Neuronal stem cell (in vitro differentiated cells): Measurements from ENCODE around the gene LOXL1.
A peak's percentile ranks its signal among the peaks of the same experiment; 100 is the strongest.

Experiments
- DNase-seq: peaks from one replicate; pipeline ENCODE4 v3.0.0-alpha.2; 2013; ENCODE audit warnings: low spot score
- H2AFZ ChIP-seq: one replicate; pipeline ENCODE4 v1.6.1; 2013; ENCODE audit warnings: mild to moderate bottlenecking, low read length, inconsistent platforms
- H2AK5ac ChIP-seq: 2 replicates; pipeline ENCODE4 v1.6.1; 2013; ENCODE audit warnings: low read depth, mild to moderate bottlenecking, inconsistent platforms, low read length, moderate library complexity, mixed read lengths
- H2BK120ac ChIP-seq: 2 replicates; pipeline ENCODE4 v1.6.1; 2013; ENCODE audit warnings: low read depth, mild to moderate bottlenecking, inconsistent platforms, low read length, moderate library complexity, mixed read lengths
- H2BK12ac ChIP-seq: one replicate; pipeline ENCODE4 v1.6.1; 2013; ENCODE audit warnings: low read length, inconsistent platforms
- H2BK15ac ChIP-seq: 2 replicates; pipeline ENCODE4 v1.6.1; 2013; ENCODE audit warnings: mild to moderate bottlenecking, low read length, inconsistent platforms, mixed read lengths
- H2BK5ac ChIP-seq: one replicate; pipeline ENCODE4 v1.6.1; 2013; ENCODE audit warnings: inconsistent platforms, mild to moderate bottlenecking, low read length, moderate library complexity
- H3K14ac ChIP-seq: one replicate; pipeline ENCODE4 v1.6.1; 2013; ENCODE audit warnings: low read length, inconsistent platforms
- H3K18ac ChIP-seq: 2 replicates; pipeline ENCODE4 v1.6.1; 2013; ENCODE audit warnings: low read length, inconsistent platforms
- H3K23ac ChIP-seq: 2 replicates; pipeline ENCODE4 v1.6.1; 2013; ENCODE audit warnings: low read depth, mild to moderate bottlenecking, mixed read lengths, low read length, inconsistent platforms; ENCODE audit not compliant: poor library complexity
- H3K27ac ChIP-seq: replicated peaks from 3 replicates; pipeline ENCODE4 v1.5.1; 2013; ENCODE audit warnings: low read length, inconsistent platforms
- H3K27me3 ChIP-seq, 3 experiments: 2 replicates each; pipeline ENCODE4 v1.6.1; 2013; ENCODE audit warnings: low read length in 3 of 3, mild to moderate bottlenecking in 2 of 3, inconsistent platforms in 1 of 3, low read depth in 1 of 3, mixed read lengths in 1 of 3, moderate library complexity in 1 of 3; ENCODE audit not compliant: control insufficient read depth in 3 of 3, insufficient read depth in 3 of 3
- H3K36me3 ChIP-seq, 2 donors: replicated peaks in 1 of 2; 2 replicates each; pipeline ENCODE4 v1.6.1; 2013; ENCODE audit warnings: low read length in 2 of 2; ENCODE audit not compliant: control insufficient read depth in 2 of 2, insufficient read depth in 2 of 2
- H3K4ac ChIP-seq: 2 replicates; pipeline ENCODE4 v1.6.1; 2013; ENCODE audit warnings: inconsistent platforms, mild to moderate bottlenecking, low read length, moderate library complexity
- H3K4me1 ChIP-seq, 2 donors: 1 replicate in 1 of 2; 2 replicates in 1 of 2; pipeline ENCODE4 v1.6.1; 2013; ENCODE audit warnings: low read length in 2 of 2, low read depth in 1 of 2; ENCODE audit not compliant: control insufficient read depth in 2 of 2, insufficient read depth in 1 of 2
- H3K4me2 ChIP-seq: one replicate; pipeline ENCODE4 v1.6.1; 2013; ENCODE audit warnings: mild to moderate bottlenecking, low read length, inconsistent platforms; ENCODE audit not compliant: insufficient read depth, poor library complexity, severe bottlenecking
- H3K4me3 ChIP-seq, 2 donors: 2 replicates each; pipeline ENCODE4 v1.5.1; 2013; ENCODE audit warnings: low read length in 2 of 2, mild to moderate bottlenecking in 2 of 2, inconsistent platforms in 1 of 2, moderate library complexity in 1 of 2
- H3K79me1 ChIP-seq: one replicate; pipeline ENCODE4 v1.6.1; 2013; ENCODE audit warnings: low read depth, mild to moderate bottlenecking, inconsistent platforms, low read length, moderate library complexity
- H3K9ac ChIP-seq: one replicate; pipeline ENCODE4 v1.6.1; 2013; ENCODE audit warnings: mild to moderate bottlenecking, low read depth, low read length, inconsistent platforms; ENCODE audit not compliant: poor library complexity
- H3K9me3 ChIP-seq, 2 donors: replicated peaks in 1 of 2; 2 replicates each; pipeline versions ENCODE3 to v1.6.1; 2013; ENCODE audit warnings: low read length in 2 of 2, mild to moderate bottlenecking in 2 of 2, inconsistent platforms in 1 of 2, low read depth in 1 of 2, mixed read lengths in 1 of 2, moderate library complexity in 1 of 2; ENCODE audit not compliant: control insufficient read depth in 2 of 2, insufficient read depth in 1 of 2
- H4K8ac ChIP-seq: one replicate; pipeline ENCODE4 v1.6.1; 2013; ENCODE audit warnings: low read depth, mild to moderate bottlenecking, inconsistent platforms, low read length, moderate library complexity
- H4K91ac ChIP-seq: one replicate; pipeline ENCODE4 v1.6.1; 2013; ENCODE audit warnings: low read length, low read depth, mild to moderate bottlenecking, inconsistent platforms; ENCODE audit not compliant: poor library complexity
- WGBS, 2 donors: extraction: QIAGEN DNeasy Blood & Tissue Kit; methylation state at CpG; one replicate each; pipeline ENCODE4 v1.1.7; 2013; ENCODE audit warnings: missing lambda C conversion rate in 2 of 2, mixed read lengths in 1 of 2; ENCODE audit not compliant: insufficient read length in 2 of 2, insufficient replicate concordance in 1 of 2; ENCODE audit errors: extremely low coverage in 2 of 2; 5-methylcytosine and 5-hydroxymethylcytosine counted together

LOXL1 gene

GRCh38 chr15:73887481-73887880, 38.8 kb upstream of the LOXL1 start:
- Histone ChIP-seq H3K4me3 (no peak overlapping the region), H3K27ac (no peak overlapping the region), H2BK5ac (no peak overlapping the region), H3K18ac (peak overlapping the region; percentile 15), H3K4me2 (no peak overlapping the region), H2AFZ (no peak overlapping the region), H3K9me3 (peaks cover 0 to 8% of the 10 kb centered on the region in 2 donors), H2BK15ac (no peak overlapping the region), H3K36me3 (no peaks in the 10 kb centered on the region), H2AK5ac (no peak overlapping the region), H4K91ac (no peak overlapping the region), H3K4me1 (no peaks in the 10 kb centered on the region), H2BK12ac (no peak overlapping the region), H3K23ac (no peak overlapping the region), H2BK120ac (no peak overlapping the region), H4K8ac (no peak overlapping the region), H3K4ac (no peak overlapping the region), H3K27me3 (peaks cover 0 to 32% (median 0%) of the 10 kb centered on the region in 3 experiments), H3K79me1 (no peaks in the 10 kb centered on the region), H3K14ac (no peak overlapping the region), H3K9ac (no peak overlapping the region)
- DNase-seq = no peak
- no CpG with 5 or more reads among the region's 7 CpGs for WGBS, 2 donors

GRCh38 chr15:73888224-73889041, 37.8 kb upstream of the LOXL1 start:
- H3K9ac ChIP-seq = peak overlapping the region; percentile 60
- no peak overlapping the region for H2AFZ ChIP-seq
- H3K27ac ChIP-seq = no peak overlapping the region
- WGBS, 2 donors = no CpG with 5 or more reads among the region's 10 CpGs
- no peak overlapping the region for H2BK5ac ChIP-seq
- no peak overlapping the region for H3K23ac ChIP-seq
- H3K9me3 ChIP-seq = peaks cover 0 to 11% of the 10 kb centered on the region in 2 donors
- no peak for DNase-seq
- peaks cover 0 to 27% (median 0%) of the 10 kb centered on the region in 3 experiments for H3K27me3 ChIP-seq
- H2BK15ac ChIP-seq = no peak overlapping the region
- peak overlapping the region in 1 of 2 donors; percentile 16 for H3K4me3 ChIP-seq
- H4K8ac ChIP-seq = no peak overlapping the region
- peak overlapping the region; percentile 50 for H3K14ac ChIP-seq
- H3K79me1 ChIP-seq = no peaks in the 10 kb centered on the region
- no peak overlapping the region for H3K4me2 ChIP-seq
- H3K4ac ChIP-seq = no peak overlapping the region
- no peak overlapping the region for H2BK120ac ChIP-seq
- H4K91ac ChIP-seq = no peak overlapping the region
- H3K4me1 ChIP-seq = no peaks in the 10 kb centered on the region
- no peaks in the 10 kb centered on the region for H3K36me3 ChIP-seq
- no peak overlapping the region for H2BK12ac ChIP-seq
- H3K18ac ChIP-seq = no peak overlapping the region
- no peak overlapping the region for H2AK5ac ChIP-seq

DNA sequence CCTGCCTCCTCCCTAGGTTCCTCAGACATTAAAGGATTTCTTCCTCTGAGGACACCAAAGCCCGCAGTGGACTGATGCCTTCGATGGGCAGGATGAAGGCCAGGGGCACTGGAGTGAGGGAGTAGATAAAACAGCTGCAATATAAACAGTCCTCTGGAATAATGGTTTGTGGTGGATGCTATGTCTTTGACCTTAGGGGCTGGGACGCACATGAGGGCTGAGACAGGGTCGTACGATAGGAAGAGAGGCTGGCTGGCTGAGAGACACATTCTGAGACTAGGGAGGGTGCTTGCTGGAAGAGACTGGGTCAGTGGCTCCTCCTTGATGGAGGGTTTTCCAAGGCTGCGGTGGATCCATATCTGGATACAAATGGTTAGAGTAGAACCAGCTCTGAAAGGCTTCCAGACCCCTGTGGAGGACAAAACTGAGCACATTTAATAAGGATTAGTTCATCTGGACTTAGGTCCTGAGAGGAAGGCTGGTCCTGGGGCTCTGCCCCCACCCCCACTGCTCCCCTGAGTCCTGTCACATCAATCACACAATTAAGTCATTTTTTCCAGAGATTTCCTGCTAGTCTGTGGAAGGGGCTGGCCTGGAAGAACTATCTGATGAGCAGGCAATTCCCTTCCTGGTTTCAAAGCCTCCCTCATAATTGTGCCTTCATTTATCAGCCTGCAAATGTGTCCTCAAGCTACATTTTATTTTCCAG, 37.1 kb upstream of the LOXL1 start:
- DNase-seq = no peak
- no CpG with 5 or more reads among the region's 6 CpGs for WGBS, 2 donors
- Histone ChIP-seq H2BK12ac (no peak overlapping the region), H3K14ac (no peak overlapping the region), H2BK15ac (no peak overlapping the region), H3K23ac (no peak overlapping the region), H3K18ac (no peak overlapping the region), H2AFZ (no peak overlapping the region), H2AK5ac (no peak overlapping the region), H3K9ac (no peak overlapping the region), H3K4me3 (no peak overlapping the region), H3K36me3 (no peaks in the 10 kb centered on the region), H3K4ac (no peak overlapping the region), H3K9me3 (peaks cover 0 to 11% of the 10 kb centered on the region in 2 donors), H3K79me1 (no peaks in the 10 kb centered on the region), H4K8ac (no peak overlapping the region), H4K91ac (no peak overlapping the region), H3K4me1 (peaks cover 0 to 2% of the 10 kb centered on the region in 2 donors), H2BK120ac (no peak overlapping the region), H2BK5ac (no peak overlapping the region), H3K27ac (no peak overlapping the region), H3K27me3 (peaks cover 0 to 19% (median 0%) of the 10 kb centered on the region in 3 experiments), H3K4me2 (no peak overlapping the region)

GRCh38 chr15:73889762-73890124, 36.5 kb upstream of the LOXL1 start:
- H2BK120ac ChIP-seq = no peak overlapping the region
- H2BK15ac ChIP-seq = no peak overlapping the region
- no peaks in the 10 kb centered on the region for H3K36me3 ChIP-seq
- no peak for DNase-seq
- H3K27ac ChIP-seq = no peak overlapping the region
- peaks cover 0 to 6% of the 10 kb centered on the region in 2 donors for H3K4me1 ChIP-seq
- H3K9ac ChIP-seq = no peak overlapping the region
- no peak overlapping the region for H3K4ac ChIP-seq
- no CpG with 5 or more reads among the region's 1 CpG for WGBS, 2 donors
- H3K9me3 ChIP-seq = peaks cover 0 to 11% of the 10 kb centered on the region in 2 donors
- H3K4me3 ChIP-seq = no peak overlapping the region
- H3K18ac ChIP-seq = no peak overlapping the region
- H3K23ac ChIP-seq = peak overlapping the region; percentile 5
- H2BK5ac ChIP-seq = no peak overlapping the region
- no peak overlapping the region for H4K91ac ChIP-seq
- no peak overlapping the region for H2AK5ac ChIP-seq
- H3K79me1 ChIP-seq = no peaks in the 10 kb centered on the region
- H3K14ac ChIP-seq = no peak overlapping the region
- H2AFZ ChIP-seq = no peak overlapping the region
- peaks cover 0 to 19% (median 0%) of the 10 kb centered on the region in 3 experiments for H3K27me3 ChIP-seq
- H2BK12ac ChIP-seq = no peak overlapping the region
- no peak overlapping the region for H4K8ac ChIP-seq
- no peak overlapping the region for H3K4me2 ChIP-seq
